ENCODE results near the gene CFAP99.
"Not testable (repeated sequence)": the region's sequence is repeated elsewhere in the genome, so short reads cannot be mapped to it uniquely, and the experiment has no call there.

CFAP99 gene

DNA sequence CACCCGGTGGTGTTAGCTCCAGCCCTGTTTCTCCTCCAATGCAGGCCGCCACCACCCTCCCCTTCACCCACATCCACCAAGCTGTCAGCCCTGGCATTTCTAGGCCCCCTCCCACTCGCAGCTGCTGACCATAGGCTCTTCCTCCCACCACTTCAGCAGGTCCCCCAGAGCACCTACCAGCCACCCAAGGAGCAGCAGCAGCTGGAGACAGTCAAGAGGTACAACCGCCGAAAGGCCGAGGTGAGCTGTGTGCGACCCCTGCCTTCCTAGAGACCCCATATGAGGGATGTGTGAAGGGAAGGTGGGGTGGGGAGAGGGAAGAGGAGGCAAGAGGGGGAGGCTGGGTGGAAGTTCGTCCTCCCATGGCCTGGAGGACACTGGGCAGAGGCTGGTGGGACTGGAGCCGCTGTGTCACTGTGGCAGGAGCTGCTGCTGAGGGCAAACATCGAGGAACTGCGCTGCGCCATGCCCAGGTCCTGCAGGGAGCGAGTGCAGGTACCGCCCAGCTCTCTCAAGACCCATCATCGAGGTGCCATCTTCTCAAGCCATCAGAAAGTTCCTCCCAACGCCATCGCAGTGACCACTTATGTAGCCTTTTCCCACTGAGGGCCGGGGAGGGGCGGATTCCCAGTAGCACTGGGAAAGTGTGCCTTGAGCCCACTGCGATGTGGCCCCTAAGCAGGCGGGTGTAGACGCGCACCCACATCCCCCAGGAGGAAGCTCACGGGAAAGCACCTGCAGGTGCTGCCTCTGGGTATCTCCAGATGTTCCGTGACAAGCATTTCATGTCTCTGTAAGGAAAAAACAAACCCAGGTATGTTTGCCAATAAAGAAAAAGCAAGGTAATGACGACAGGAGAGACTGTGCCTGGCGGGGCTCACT is 31.0 kb downstream of the CFAP99 start:
- no peak for DNase-seq

DNA sequence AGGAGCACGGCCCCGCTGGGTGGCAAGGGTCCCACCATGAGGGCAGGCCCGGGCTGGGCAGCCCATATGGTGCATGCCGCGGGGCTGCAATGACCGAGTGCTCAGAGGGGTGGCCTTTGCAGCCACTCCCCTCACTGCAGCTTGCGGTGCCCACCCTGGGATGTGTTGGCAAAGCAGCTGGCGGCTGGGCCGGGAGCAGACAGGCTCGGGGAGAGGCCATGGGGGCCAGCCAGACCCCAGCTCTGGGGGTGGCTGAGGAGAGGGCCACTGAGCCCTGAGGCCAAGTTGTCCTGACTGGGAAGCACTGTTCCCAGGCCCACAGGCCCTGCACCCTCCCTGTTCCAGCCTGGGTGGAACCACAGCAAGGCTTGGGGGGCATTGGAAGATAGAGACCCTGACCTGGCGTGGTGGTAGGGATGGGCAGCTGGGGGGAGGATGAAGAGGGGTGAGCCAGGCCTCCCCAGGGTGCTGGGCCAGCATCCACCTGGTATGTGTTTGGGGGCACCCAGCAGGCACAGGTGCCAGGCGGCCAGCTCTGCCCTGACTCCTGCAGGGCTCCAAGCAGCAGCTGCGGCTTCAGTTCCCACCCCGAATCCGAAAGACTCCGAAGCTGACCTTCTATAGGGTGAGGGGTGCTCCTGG is 31.8 kb downstream of the CFAP99 start:
- no peak for DNase-seq

DNA sequence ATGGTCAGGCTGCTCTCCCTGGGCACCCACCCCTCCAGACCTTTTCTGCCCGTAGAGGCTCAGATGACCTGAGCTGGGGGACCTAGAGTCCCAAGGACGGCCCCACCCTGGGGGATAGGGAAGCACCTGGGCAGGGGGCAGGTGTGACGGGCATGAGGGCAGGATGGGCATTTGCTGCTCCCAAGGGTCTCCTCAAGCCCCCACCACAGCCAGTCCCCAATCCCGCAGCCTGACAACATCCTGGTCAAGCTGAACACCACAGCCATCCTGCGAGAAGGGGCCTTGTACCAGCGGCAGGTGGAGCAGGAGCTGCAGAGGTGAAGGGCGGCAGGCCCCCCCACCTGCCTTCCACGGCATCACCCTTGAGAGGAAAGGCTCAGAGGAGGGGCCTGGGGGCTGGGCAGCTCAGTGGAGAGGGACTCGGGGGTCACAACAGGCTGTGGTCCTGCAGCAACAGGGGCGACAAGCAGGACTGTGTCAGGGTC is 32.3 kb downstream of the CFAP99 start:
- no peak for DNase-seq

DNA sequence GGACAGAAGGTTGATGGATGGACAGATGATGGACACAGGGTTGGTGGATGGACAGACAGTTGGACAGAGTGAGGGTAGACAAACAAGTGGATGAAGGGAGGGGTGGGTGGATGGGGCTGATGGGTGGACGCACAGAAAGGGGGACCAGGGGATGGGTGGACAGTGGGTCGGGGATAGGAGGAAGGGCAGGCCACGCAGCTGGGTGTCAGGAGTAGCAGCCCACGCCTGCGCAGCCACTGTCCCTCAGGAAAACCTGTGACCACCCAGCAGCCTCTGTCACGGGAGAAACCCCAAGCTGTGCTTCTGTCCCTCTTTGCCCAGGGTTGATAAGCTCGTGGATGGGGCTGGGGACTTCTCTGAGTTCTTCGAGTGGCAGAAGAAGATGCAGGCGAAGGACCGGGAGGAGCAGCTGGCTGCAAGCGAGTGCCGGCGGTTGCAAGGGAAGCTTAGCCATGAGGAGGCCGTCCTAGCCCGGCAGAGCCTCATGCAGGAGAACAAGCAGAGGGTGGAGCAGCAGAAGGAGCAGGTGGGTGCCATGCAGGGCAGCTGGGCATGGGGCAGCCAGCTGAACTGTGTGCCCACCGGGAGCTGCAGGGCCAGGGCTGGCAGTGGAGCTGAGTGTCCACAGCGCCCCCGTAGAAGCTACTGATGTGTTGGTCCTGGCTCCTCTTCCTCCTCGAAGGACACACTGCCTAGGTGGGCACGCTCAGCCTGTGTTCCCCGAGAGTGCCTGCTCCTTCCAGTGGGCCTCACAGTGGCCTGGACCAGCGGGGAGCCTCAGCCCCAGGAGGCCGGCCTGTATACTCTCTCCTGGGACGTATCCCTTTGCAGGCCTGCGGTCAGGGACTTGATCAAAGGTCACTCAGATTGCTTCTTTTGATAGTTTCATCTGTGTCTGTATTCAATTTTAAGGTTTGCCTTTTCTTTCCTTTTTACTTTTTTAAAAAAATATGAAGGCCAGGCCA is 33.3 kb downstream of the CFAP99 start:
- no peak for DNase-seq

DNA sequence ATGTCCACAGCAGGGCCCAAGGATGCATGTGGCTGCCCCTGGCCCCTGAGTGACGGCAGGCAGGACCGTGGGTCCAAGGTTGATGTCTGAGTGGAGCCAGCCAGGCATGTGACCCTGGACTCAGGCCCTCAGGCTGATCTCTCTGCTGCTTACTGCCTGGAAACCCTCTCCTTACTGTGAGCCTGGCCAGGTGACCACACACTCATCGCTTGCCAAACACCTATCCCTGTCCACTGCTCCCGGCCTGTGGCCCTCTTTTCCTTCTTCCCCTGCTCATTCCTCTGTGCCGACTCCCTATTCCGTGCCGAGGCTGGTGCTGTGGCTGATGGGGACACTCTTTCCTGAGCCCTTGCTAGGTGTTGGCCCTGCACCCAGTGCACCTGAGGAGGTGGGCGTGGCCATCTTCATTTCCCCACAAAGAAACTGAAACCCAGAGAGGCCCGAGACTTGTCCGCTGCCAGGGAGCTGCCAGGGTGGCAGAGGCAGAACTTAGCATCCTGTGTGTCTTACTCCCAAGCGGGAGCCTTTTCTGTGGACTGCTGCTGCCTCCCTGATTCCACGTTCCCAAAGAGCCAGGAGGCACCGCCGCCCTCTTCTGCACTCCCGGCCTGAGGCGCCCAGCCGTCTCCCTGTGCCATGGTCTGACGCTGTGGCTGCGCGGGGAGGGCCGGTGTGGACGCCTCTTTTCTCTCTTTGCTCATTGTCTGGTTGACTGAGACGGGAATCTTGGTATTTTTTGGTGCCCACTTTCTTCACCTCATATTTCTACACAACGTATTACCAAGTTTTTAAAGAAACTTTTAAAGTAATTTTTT is 38.9 kb downstream of the CFAP99 start:
- DNase-seq: no peak

DNA sequence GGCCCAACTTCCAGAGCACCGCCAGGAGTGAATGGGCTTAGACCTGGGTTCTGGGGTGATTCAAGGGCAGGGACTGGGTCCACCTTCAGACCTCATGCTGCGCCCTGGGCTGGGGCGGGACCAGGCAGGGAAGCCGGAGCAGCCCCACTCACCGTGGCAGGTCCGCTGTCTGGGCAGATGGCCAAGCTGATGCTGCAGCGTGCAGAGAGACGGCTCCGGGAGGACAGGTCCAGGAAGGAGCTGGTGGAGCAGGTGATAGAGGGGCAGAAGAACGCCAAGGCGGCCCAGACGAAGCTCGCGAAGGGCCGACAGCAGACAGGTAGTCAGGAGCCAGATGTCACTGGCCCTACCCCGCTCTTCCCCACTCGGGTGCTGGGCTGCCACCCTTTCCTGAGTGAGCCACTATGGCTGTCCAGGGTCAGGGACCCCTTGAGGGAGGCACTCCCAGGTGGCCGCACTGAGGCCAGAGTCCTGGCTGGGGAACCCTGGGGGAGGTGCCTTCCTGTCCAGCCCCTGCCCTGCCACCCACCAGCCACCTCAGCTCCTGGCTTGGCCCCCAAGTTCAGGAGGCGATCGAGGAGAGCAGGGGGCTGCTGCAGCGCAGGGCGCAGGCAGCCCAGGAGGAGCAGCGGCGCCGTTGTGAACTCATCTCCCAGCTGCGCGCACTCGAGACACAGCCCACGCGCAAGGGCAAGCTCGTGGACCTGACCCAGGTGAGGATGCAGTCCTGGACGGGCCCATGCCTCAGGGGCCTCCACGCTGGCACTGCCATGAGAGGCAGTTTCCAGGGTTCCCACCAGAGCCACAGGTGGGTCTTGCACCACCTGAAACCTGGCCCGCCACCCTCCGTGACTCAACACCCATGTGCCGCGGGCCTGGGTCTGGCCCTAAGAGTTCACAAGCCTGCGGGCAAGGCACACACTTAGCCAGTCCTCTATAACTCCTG is 40.1 kb downstream of the CFAP99 start:
- no peak for DNase-seq

DNA sequence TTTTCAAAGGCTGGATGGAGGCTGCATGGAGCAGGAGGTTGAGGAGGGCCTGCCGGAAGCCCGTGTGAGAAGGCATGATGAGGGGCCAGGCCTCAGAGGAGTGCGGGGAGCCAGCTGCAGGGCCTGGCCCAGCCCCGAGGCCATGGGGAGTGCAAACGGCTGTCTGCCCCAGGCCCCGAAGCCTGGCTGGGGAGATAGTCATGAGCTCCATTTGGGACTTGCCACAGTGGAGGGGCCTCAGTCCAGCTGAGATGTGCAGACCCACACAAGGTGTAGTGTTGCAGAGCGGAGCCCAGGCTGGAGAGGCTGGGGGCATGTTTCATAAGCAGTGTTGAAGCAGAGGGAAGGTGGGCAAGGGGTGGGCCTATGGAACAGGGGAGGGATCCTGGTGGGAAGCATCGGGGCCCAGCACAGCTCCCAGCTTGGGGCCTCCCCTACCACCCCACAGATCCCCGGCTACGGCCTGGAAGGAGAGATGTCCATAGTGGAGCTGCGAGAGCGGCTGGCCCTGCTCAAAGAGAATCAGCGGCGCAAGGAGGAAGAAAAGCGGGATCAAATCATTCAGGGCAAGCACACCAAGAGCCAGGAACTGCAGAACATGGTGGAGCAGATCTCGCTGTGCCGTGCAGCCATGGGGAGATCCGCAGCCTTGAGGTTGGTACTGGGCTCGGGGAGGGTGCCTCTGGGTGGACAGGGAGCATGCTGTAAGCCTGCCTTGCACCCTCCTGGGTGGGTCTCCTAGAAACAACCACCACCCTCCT is 41.0 kb downstream of the CFAP99 start:
- DNase-seq: no peak

DNA sequence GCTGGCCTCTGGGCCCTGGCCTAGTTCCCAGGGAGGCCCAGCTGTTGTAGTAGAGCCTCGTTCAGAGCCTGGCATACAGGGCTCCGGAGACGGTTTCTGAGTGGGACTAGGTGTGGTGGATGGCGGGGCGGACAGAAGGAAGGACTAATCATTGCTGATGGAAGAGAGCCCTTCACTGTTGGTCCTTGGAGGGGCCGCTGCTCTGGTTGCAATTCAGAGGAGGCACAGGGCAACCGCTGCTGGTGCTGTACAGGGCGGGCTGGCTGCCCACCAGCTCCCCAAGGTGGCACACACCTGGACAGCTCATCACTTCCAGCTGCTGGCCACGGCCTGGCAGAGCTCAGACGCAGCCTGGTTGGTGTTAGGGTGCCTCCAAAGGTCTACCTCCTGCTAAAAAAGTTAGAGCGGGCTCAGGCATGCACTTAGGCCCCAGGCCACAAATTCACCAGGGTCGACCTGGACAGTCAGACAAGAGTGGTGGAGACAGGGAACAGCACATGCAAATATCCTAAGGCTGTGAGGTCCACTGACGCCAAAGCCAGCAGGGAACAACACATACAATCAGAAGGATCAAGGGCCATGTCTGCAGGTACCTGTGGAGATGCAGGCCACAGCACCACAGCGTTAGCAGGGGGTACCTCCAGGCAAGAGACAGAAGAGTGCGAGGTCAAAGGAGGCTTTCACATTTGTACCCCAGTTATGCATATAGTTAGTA is 42.6 kb downstream of the CFAP99 start:
- no peak for DNase-seq

DNA sequence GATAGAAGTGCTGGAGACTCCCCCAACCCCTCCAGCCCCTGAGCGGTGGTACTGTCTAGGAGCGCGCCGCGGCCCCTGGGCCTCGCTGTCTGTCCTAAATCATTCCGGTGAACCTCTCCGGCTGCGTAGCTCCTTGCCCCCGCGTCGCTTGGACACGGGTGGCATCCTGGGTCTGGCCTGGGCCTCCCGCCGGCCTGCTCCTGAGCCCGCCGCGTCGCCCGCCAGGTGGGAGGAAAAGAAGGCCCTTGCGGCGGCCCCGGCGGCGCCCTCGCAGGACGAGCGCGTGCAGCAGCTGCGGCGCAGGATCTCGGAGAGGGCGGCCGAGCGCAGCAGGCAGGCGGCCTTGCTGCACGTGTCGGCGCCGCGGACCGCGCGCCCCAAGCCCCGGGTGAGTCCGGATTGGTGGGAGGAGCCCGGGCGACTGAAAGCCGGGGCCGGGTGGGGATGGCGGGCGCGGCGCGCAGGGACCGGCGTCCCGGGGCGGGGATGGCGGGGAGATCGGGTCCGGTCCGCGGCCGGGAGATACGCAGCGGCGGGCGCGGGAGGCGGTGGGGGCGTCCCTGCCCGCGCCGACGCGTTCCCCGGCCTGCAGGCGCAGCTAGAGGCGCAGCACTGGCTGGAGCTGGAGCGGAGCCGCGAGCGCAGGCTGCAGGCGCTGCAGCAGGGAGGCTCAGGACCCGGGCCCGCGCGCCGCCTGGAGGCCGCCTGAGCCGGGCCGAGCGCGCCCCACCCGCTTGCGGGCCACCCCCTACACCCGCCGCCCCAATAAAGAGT is 43.6 kb downstream of the CFAP99 start:
- no peak for DNase-seq

DNA sequence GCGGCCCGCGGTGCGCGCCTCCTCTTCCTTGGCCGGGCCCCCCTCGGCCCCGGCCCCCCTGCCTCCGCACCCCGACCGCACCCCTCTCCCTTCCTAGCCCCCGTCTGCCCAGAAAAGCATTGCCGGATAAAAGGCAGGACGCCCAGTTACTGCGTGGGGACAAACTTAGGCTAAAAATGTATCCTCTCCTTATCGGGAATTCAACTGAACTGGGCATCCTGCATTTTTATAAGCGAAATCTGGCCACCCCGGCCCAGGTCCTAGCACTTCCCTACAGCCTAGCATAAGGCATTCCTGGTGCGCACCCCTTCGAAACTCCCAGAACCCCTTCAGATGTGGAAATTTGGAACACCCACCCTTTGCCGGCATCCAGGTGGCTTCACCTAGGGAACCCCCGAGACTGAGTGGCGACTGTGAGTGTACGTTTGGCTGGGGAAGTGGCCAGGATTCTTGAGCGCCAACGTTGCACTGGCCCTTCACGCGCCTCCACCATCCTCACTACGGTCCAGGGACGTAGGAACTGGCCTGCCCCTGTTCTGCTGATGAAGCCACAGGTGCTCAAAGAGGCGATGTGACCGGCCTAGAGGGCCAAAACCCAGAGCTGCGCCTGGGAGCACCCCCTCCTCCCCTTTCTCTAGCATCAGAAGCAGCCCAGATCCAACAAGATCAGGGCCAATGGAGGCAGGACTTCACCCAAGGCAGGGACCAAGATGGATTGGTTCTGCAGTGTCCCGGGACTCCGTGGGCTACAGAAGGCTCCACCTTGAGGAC is 44.4 kb downstream of the CFAP99 start:
- DNase-seq: no peak

DNA sequence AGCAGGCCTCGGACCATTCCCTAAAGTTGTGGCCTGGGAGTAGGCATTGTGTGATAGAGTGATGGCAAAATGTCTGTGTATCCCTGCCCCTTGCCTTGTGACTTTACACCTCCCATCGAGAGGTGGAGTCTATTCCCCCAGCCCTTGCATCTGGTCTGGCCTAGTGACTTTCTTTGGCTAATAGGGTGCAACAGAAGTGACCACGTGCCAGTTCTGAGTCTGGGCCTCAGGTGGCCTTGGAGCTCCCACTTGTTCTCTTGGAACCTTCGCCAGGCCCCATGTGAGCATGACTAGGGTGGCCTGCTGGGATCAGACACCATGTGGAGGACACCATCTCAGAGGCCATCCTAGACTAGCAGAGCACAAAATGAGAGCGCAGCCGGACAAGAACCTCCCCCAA is 46.3 kb downstream of the CFAP99 start:
- no peak for DNase-seq

DNA sequence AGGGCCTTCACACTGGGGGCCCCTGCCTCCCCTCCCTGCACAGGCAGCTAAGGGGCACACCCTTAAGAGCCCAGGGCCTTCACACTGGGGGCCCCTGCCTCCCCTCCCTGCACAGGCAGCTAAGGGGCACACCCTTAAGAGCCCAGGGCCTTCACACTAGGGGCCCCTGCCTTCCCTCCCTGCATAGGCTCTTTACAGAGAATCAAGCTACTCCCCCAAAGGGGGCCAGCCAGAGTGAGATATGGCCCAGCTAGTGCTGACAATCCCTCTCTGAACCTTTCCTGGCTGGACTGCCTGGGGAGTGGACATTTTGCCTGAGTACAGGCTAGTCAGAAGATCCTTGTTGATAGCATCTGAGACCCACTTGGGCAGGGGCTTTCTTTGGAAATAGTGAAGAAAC is 46.8 kb downstream of the CFAP99 start:
- DNase-seq: not testable (repeated sequence)

DNA sequence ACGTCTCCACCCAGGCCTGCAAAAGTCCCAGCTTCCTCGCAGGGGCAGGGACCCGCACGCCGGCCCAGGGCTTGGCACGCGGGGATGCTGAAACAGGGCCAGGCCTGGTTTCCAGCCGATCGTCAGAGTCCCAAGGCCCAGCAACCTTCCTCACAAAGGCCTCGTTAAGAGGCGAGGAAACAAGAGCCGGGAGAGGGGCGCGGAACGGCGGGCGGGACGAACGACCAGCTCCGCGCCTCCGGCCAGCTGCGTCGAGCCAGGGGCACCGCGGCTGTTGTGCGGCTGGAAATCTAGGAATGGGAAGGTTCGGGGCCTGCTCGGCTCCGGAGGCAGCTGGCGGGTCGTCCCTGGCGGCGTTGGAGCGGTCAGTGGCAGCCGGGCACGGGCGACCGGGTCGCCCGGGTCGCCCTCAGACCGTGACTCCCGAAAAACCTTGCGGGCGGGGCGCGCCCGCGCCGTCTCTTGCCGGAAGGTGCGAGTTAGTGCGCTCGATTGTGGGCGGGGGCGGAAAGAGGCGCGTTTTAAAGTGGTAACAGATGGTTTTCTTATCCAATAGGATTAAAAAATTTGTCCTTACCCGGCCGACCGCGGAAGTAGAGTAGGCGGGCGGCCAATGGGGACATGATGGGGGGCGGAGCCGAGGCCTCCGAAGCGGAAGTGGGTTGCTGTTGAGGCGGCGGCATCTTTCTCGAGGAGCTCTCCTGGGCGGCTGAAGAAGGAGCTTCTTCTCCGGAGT is 49.9 kb downstream of the CFAP99 start, which contains the start of gene RNF4:
RNF4 (plus strand) TSS at position 651 of the 736 bp plus-strand sequence. CDS start 21,388 bp downstream, outside the sequence.
- peak; percentile 90 for DNase-seq

DNA sequence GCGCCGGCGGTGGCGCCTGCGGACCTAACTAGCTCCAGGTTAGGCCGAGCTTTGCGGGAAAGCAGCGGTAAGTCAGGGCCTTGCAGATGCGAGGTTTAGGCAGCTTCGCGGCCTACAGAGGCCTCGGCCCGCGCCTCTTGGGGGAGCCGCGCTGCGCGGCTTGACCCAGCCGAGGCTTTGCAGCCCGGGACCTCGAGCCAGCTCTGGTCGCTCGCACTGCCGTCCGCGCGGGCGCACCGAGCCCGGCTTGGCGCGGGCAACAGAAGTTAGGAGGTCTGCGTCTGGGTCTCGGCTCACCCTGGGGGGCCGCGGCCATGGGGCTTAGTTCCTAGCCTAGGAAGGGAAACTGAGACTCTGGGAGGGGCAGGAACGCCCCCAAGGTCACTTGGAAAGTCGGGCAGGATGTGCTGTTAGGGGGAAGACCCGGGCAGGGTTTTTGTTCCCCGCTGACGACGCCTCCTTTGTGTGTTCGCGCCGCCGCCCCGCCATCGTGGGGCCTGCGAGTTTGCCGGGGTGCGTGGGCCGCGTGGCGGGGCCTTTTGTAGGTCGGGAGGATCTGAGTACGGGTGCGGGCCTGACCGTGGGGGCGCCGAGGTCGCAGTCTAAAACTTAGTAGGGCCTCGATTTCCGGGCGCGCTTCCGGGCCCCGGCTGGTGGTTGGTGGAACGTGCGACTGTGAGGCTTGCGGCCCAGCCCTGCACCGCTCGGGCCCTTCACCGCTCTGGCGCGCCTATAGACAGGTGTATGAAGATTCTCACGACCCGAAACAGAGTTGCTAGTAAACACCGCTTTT is 50.6 kb downstream of the CFAP99 start:
- no peak for DNase-seq

DNA sequence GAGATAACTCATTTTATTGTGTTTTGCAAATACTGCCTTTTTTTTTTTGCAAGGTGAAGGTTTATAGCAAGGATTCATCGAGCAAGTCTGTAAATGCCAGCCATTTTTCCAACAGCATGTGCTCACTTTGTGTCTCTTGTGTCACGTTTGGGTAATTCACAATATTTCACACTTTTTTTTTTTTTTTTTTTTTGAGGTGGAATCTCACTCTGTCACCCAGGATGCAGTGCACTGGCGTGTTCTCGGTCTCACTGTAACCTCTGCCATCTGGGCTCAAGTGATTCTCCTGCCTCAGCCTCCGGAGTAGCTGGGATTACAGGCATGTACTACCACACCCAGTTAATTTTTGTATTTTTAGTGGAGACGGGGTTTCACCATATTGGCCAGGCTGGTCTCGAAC is 52.0 kb downstream of the CFAP99 start:
- DNase-seq: no peak

DNA sequence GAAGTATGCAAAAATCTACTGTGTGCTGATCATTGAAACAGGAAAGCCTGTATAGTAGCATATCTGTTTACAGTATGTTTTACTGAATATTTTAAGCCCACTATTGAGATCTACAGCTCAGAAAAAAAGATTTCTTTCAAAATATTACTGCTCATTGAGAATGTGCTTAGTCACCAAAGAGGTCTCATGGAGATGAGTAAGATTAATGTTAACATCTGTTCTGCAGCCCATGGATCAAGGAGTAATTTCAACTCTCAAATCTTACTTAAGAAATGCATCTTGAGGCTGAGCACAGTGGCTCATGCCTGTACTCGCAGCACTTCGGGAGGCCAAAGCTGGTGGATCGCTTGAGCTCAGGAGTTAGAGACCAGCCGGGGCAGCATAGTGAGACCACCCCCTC is 53.4 kb downstream of the CFAP99 start:
- no peak for DNase-seq
